Measurements from ENCODE around the gene UNC5A.

GRCh38 chr5:176773408-176774035 is 36.8 kb upstream of the UNC5A start:
- TF ChIP-seq, protein P1, sequence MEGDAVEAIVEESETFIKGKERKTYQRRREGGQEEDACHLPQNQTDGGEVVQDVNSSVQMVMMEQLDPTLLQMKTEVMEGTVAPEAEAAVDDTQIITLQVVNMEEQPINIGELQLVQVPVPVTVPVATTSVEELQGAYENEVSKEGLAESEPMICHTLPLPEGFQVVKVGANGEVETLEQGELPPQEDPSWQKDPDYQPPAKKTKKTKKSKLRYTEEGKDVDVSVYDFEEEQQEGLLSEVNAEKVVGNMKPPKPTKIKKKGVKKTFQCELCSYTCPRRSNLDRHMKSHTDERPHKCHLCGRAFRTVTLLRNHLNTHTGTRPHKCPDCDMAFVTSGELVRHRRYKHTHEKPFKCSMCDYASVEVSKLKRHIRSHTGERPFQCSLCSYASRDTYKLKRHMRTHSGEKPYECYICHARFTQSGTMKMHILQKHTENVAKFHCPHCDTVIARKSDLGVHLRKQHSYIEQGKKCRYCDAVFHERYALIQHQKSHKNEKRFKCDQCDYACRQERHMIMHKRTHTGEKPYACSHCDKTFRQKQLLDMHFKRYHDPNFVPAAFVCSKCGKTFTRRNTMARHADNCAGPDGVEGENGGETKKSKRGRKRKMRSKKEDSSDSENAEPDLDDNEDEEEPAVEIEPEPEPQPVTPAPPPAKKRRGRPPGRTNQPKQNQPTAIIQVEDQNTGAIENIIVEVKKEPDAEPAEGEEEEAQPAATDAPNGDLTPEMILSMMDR (conservative IDR thresholded peaks at IDR 0.05), result no peak
- no peak for TF ChIP-seq EZH2 (IDR thresholded peaks at IDR 0.05; ENCODE audit: low read depth)

Data from PC-9 (cell line).